Measurements from ENCODE around the gene SH2D3C. TPM values are rescaled to one million over a fixed set of nuclear protein-coding genes. Genes with fewer than 3 reads are reported as not detected.

Gene SH2D3C
- total and polyA plus RNA-seq, 4 experiments from 2014 or later: 8.7 to 51.5 (median 46.0) TPM

- peaks cover 0 to 6% of the 10 kb centered on the region in 2 donors for H3K36me3 Mint-ChIP-seq
- H3K4me3 Mint-ChIP-seq: peak overlapping the region in 1 of 8 donors; percentile 54
- Histone ChIP-seq H3K4me1 (ENCODE audit: insufficient read depth, low read length) (peaks cover 39% of the 10 kb centered on the region), H3K4me3 (ENCODE audit: low read length in 2 of 2) (no peak overlapping the region), H3K9me3 (ENCODE audit: control insufficient read depth in 1 of 2, low read length in 2 of 2) (no peaks in the 10 kb centered on the region), H3K36me3 (ENCODE audit: insufficient read depth, low read length) (no peaks in the 10 kb centered on the region), H3K27me3 (ENCODE audit: insufficient read depth, low read length) (no peaks in the 10 kb centered on the region), H3K27ac (ENCODE audit: low read depth, low read length) (no peak overlapping the region)
- ChIA-PET POLR2A (ENCODE audit: partially characterized antibody) (interaction anchor here (1.1 to 6.3 kb wide), 2 partner anchors 14 to 17 kb away, joined by 3 to 39 read pairs; partner anchors contain the start of gene TOR2A), CTCF (ENCODE audit: partially characterized antibody) (interaction anchor here (1.6 kb wide), 1 partner anchor 17 kb away, joined by 7 read pairs; the partner anchor contains the start of gene TOR2A)
- no peaks in the 10 kb centered on the region for H3K9me3 Mint-ChIP-seq
- H3K4me1 Mint-ChIP-seq: peaks cover 21 to 40% (median 27%) of the 10 kb centered on the region in 4 donors
- peak overlapping the region in 2 of 7 donors; percentile 68 to 71 for H3K27ac Mint-ChIP-seq
- DNase-seq: peak in 1 of 5 donors; percentile 11
- H3K27me3 Mint-ChIP-seq: no peaks in the 10 kb centered on the region
- intact Hi-C loops (cut with micrococcal nuclease): loop anchor here (5.0 kb wide), 1 partner anchor 265 kb away; the partner anchor contains the start of genes LRSAM1 and RPL12
Measured at GRCh38 chr9:127717766-127718165, 60.7 kb downstream of the SH2D3C start.

GRCh38 chr9:127716412-127716811 is 62.1 kb downstream of the SH2D3C start:
- ChIA-PET CTCF (ENCODE audit: partially characterized antibody) (interaction anchor here (0.9 to 3.4 kb wide), 4 partner anchors 9 to 194 kb away, joined by 3 to 23 read pairs (median 3); partner anchors contain the start of gene TOR2A), POLR2A (ENCODE audit: partially characterized antibody) (interaction anchor here (0.7 to 6.3 kb wide), 14 partner anchors 8 to 1320 kb away, joined by 3 to 39 read pairs (median 5); partner anchors contain the start of genes CDK9, LRSAM1, MIGA2 and RPL12)
- no peaks in the 10 kb centered on the region for H3K36me3 ChIP-seq (ENCODE audit: insufficient read depth, low read length)
- H3K9me3 ChIP-seq (ENCODE audit: control insufficient read depth in 1 of 2, low read length in 2 of 2): no peaks in the 10 kb centered on the region
- H3K27me3 ChIP-seq (ENCODE audit: insufficient read depth, low read length): no peaks in the 10 kb centered on the region
- Mint-ChIP-seq H3K27me3 (no peaks in the 10 kb centered on the region), H3K4me3 (peak overlapping the region; percentile 15 to 100 (median 98)), H3K27ac (peak overlapping the region; percentile 83 to 99 (median 98)), H3K4me1 (peaks cover 24 to 39% (median 29%) of the 10 kb centered on the region in 4 donors), H3K9me3 (no peaks in the 10 kb centered on the region), H3K36me3 (peaks cover 0 to 6% of the 10 kb centered on the region in 2 donors)
- DNase-seq: peak in 1 of 5 donors; percentile 41
- peaks cover 42% of the 10 kb centered on the region for H3K4me1 ChIP-seq (ENCODE audit: insufficient read depth, low read length)
- intact Hi-C loops (cut with micrococcal nuclease): loop anchor here (5.0 kb wide), 1 partner anchor 264 kb away; the partner anchor contains the start of genes LRSAM1 and RPL12
- peak overlapping the region; percentile 71 for H3K27ac ChIP-seq (ENCODE audit: low read depth, low read length)
- H3K4me3 ChIP-seq (ENCODE audit: low read length in 2 of 2): peak overlapping the region in 1 of 2 donors; percentile 91

- POLR2A ChIA-PET (ENCODE audit: partially characterized antibody): interaction anchor here (0.7 to 6.3 kb wide), 21 partner anchors 8 to 1320 kb away, joined by 3 to 39 read pairs (median 5); partner anchors contain the start of genes CDK9, LRSAM1, MIGA2 and PIP5KL1
- H3K36me3 ChIP-seq (ENCODE audit: insufficient read depth, low read length): no peaks in the 10 kb centered on the region
- CTCF ChIA-PET (ENCODE audit: partially characterized antibody): interaction anchor here (0.9 to 3.4 kb wide), 6 partner anchors 8 to 195 kb away, joined by 3 to 23 read pairs (median 3); partner anchors contain the start of gene TOR2A
- H3K27ac Mint-ChIP-seq: peak within 1 kb of the TSS; percentile 83 to 99 (median 98)
- peaks cover 45% of the 10 kb centered on the region for H3K4me1 ChIP-seq (ENCODE audit: insufficient read depth, low read length)
- no peaks in the 10 kb centered on the region for H3K9me3 Mint-ChIP-seq
- H3K36me3 Mint-ChIP-seq: peaks cover 0 to 6% of the 10 kb centered on the region in 2 donors
- no peaks in the 10 kb centered on the region for H3K27me3 Mint-ChIP-seq
- H3K4me3 ChIP-seq (ENCODE audit: low read length in 2 of 2): peak within 1 kb of the TSS; percentile 45 to 91
- H3K4me1 Mint-ChIP-seq: peaks cover 26 to 40% (median 34%) of the 10 kb centered on the region in 4 donors
- intact Hi-C loops (cut with micrococcal nuclease): loop anchor here (1.0 to 5.0 kb wide), 4 partner anchors 16 to 263 kb away; partner anchors contain the start of genes LRSAM1, RPL12, STXBP1 and TOR2A
- H3K4me3 Mint-ChIP-seq: peak within 1 kb of the TSS; percentile 95 to 100 (median 99)
- H3K27ac ChIP-seq (ENCODE audit: low read depth, low read length): peak within 1 kb of the TSS; percentile 71
- DNase-seq: peak; percentile 95 to 97 (median 96)
- no peaks in the 10 kb centered on the region for H3K27me3 ChIP-seq (ENCODE audit: insufficient read depth, low read length)
- H3K9me3 ChIP-seq (ENCODE audit: control insufficient read depth in 1 of 2, low read length in 2 of 2): no peaks in the 10 kb centered on the region
Measured at GRCh38 chr9:127715470-127716337, 62.8 kb downstream of the SH2D3C start, which contains the start of the genes PTRH1 and TTC16. TSS of gene PTRH1 (minus strand) at chr9:127715663. CDS start at chr9:127715639, 24 bp downstream. TSS of gene TTC16 (plus strand) at chr9:127716079. CDS start at chr9:127716146, 67 bp downstream.

- peak overlapping the region; percentile 45 to 91 for H3K4me3 ChIP-seq (ENCODE audit: low read length in 2 of 2)
- Mint-ChIP-seq H3K4me3 (peak overlapping the region; percentile 95 to 100 (median 99)), H3K4me1 (peaks cover 22 to 42% (median 33%) of the 10 kb centered on the region in 4 donors), H3K9me3 (no peaks in the 10 kb centered on the region), H3K27me3 (no peaks in the 10 kb centered on the region), H3K27ac (peak overlapping the region; percentile 83 to 99 (median 98)), H3K36me3 (peaks cover 0 to 6% of the 10 kb centered on the region in 2 donors)
- ChIA-PET CTCF (ENCODE audit: partially characterized antibody) (interaction anchor here (1.0 to 3.4 kb wide), 4 partner anchors 7 to 70 kb away, joined by 3 to 23 read pairs (median 4); partner anchors contain the start of gene TOR2A), POLR2A (ENCODE audit: partially characterized antibody) (interaction anchor here (0.9 to 6.3 kb wide), 16 partner anchors 10 to 264 kb away, joined by 3 to 39 read pairs (median 5); partner anchors contain the start of genes CDK9, LRSAM1, PIP5KL1 and RPL12)
- intact Hi-C loops (cut with micrococcal nuclease): loop anchor here (1.0 to 5.0 kb wide), 4 partner anchors 16 to 263 kb away; partner anchors contain the start of genes LRSAM1, RPL12, STXBP1 and TOR2A
- peaks cover 41% of the 10 kb centered on the region for H3K4me1 ChIP-seq (ENCODE audit: insufficient read depth, low read length)
- H3K27ac ChIP-seq (ENCODE audit: low read depth, low read length): peak overlapping the region; percentile 71
- H3K9me3 ChIP-seq (ENCODE audit: control insufficient read depth in 1 of 2, low read length in 2 of 2): no peaks in the 10 kb centered on the region
- no peaks in the 10 kb centered on the region for H3K27me3 ChIP-seq (ENCODE audit: insufficient read depth, low read length)
- H3K36me3 ChIP-seq (ENCODE audit: insufficient read depth, low read length): no peaks in the 10 kb centered on the region
- DNase-seq: no peak
Measured at GRCh38 chr9:127714951-127715469, 63.5 kb downstream of the SH2D3C start.

- no peaks in the 10 kb centered on the region for H3K27me3 Mint-ChIP-seq
- H3K9me3 Mint-ChIP-seq: no peaks in the 10 kb centered on the region
- no peak overlapping the region for H3K27ac ChIP-seq (ENCODE audit: low read depth, low read length)
- CTCF ChIA-PET (ENCODE audit: partially characterized antibody): interaction anchor here (1.8 to 3.4 kb wide), 2 partner anchors 21 to 71 kb away, joined by 5 to 23 read pairs; partner anchors contain the start of gene TOR2A
- no peaks in the 10 kb centered on the region for H3K36me3 ChIP-seq (ENCODE audit: insufficient read depth, low read length)
- peaks cover 0 to 6% of the 10 kb centered on the region in 2 donors for H3K36me3 Mint-ChIP-seq
- peak overlapping the region; percentile 61 to 84 (median 79) for H3K4me3 Mint-ChIP-seq
- H3K4me1 Mint-ChIP-seq: peaks cover 15 to 35% (median 27%) of the 10 kb centered on the region in 4 donors
- H3K27me3 ChIP-seq (ENCODE audit: insufficient read depth, low read length): no peaks in the 10 kb centered on the region
- H3K4me1 ChIP-seq (ENCODE audit: insufficient read depth, low read length): peaks cover 33% of the 10 kb centered on the region
- POLR2A ChIA-PET (ENCODE audit: partially characterized antibody): interaction anchor here (0.9 to 6.3 kb wide), 5 partner anchors 10 to 74 kb away, joined by 3 to 39 read pairs (median 5); partner anchors contain the start of gene TOR2A
- peak overlapping the region in 1 of 2 donors; percentile 37 for H3K4me3 ChIP-seq (ENCODE audit: low read length in 2 of 2)
- peak overlapping the region; percentile 48 to 85 (median 73) for H3K27ac Mint-ChIP-seq
- intact Hi-C loops (cut with micrococcal nuclease): loop anchor here (2.0 kb wide), 1 partner anchor 101 kb away; the partner anchor contains the start of gene STXBP1
- DNase-seq: no peak
- no peaks in the 10 kb centered on the region for H3K9me3 ChIP-seq (ENCODE audit: control insufficient read depth in 1 of 2, low read length in 2 of 2)
Measured at GRCh38 chr9:127714020-127714750, 64.3 kb downstream of the SH2D3C start.

- CTCF ChIA-PET (ENCODE audit: partially characterized antibody): no interaction called here
- peak overlapping the region in 2 of 8 donors; percentile 61 to 65 for H3K4me3 Mint-ChIP-seq
- peaks cover 31% of the 10 kb centered on the region for H3K4me1 ChIP-seq (ENCODE audit: insufficient read depth, low read length)
- H3K9me3 Mint-ChIP-seq: no peaks in the 10 kb centered on the region
- H3K36me3 ChIP-seq (ENCODE audit: insufficient read depth, low read length): no peaks in the 10 kb centered on the region
- H3K36me3 Mint-ChIP-seq: peaks cover 0 to 6% of the 10 kb centered on the region in 2 donors
- H3K27me3 Mint-ChIP-seq: no peaks in the 10 kb centered on the region
- H3K27ac Mint-ChIP-seq: no peak overlapping the region
- intact Hi-C loops (cut with micrococcal nuclease): no loop called here
- no peak for DNase-seq
- POLR2A ChIA-PET (ENCODE audit: partially characterized antibody): interaction anchor here (1.0 to 2.0 kb wide), 2 partner anchors 14 to 22 kb away, joined by 3 to 7 read pairs; partner anchors contain the start of gene TOR2A
- H3K27ac ChIP-seq (ENCODE audit: low read depth, low read length): no peak overlapping the region
- peaks cover 15 to 35% (median 26%) of the 10 kb centered on the region in 4 donors for H3K4me1 Mint-ChIP-seq
- H3K4me3 ChIP-seq (ENCODE audit: low read length in 2 of 2): no peak overlapping the region
- no peaks in the 10 kb centered on the region for H3K27me3 ChIP-seq (ENCODE audit: insufficient read depth, low read length)
- H3K9me3 ChIP-seq (ENCODE audit: control insufficient read depth in 1 of 2, low read length in 2 of 2): no peaks in the 10 kb centered on the region
Measured at GRCh38 chr9:127712867-127713266, 65.6 kb downstream of the SH2D3C start.

All from CD4-positive, alpha-beta memory T cell (primary cell).